ENCODE results near the gene ZNF41.
A peak's percentile ranks its signal among the peaks of the same experiment; 100 is the strongest.

The ZNF41 gene

GRCh38 chrX:47489507-47490275 lies 6.7 kb upstream of the ZNF41 start:
- TF ChIP-seq CTCF (conservative IDR thresholded peaks at IDR 0.05; ENCODE audit: low read depth) = no peak
- ChIA-PET CTCF (no interaction called here), POLR2A (ENCODE audit: low non-redundant PET) (no interaction called here)
- no peak overlapping the region for H3K27ac ChIP-seq
- DNase-seq (ENCODE audit: low spot score) = no peak

GRCh38 chrX:47484885-47485284 lies 1.9 kb upstream of the ZNF41 start:
- CTCF ChIA-PET = no interaction called here
- POLR2A ChIA-PET (ENCODE audit: low non-redundant PET) = interaction anchor here (0.7 kb wide), 1 partner anchor 286 kb away, joined by 5 read pairs; no protein-coding TSS in a partner anchor
- no peak for DNase-seq (ENCODE audit: low spot score)
- no peak for TF ChIP-seq CTCF (conservative IDR thresholded peaks at IDR 0.05; ENCODE audit: low read depth)
- peak overlapping the region; percentile 56 for H3K27ac ChIP-seq

GRCh38 chrX:47483306-47484268 lies 565 bp upstream of the ZNF41 start:
- peak; percentile 18 for DNase-seq (ENCODE audit: low spot score)
- H3K27ac ChIP-seq = peak overlapping the region; percentile 94
- TF ChIP-seq CTCF (conservative IDR thresholded peaks at IDR 0.05; ENCODE audit: low read depth) = no peak
- CTCF ChIA-PET = interaction anchor here (0.7 to 0.8 kb wide), 2 partner anchors 14 to 39 kb away, joined by 3 to 6 read pairs; no protein-coding TSS in a partner anchor
- POLR2A ChIA-PET (ENCODE audit: low non-redundant PET) = no interaction called here

- CTCF ChIA-PET = no interaction called here
- no peak for TF ChIP-seq CTCF (conservative IDR thresholded peaks at IDR 0.05; ENCODE audit: low read depth)
- H3K27ac ChIP-seq = peak overlapping the region; percentile 94
- no peak for DNase-seq (ENCODE audit: low spot score)
- POLR2A ChIA-PET (ENCODE audit: low non-redundant PET) = interaction anchor here (0.6 kb wide), 1 partner anchor 652 kb away, joined by 3 read pairs; no protein-coding TSS in a partner anchor
These were observed 934 bp downstream of the ZNF41 start for GRCh38 chrX:47482065-47482511.

GRCh38 chrX:47481160-47481559 lies 1.9 kb downstream of the ZNF41 start:
- TF ChIP-seq CTCF (conservative IDR thresholded peaks at IDR 0.05; ENCODE audit: low read depth) = no peak
- ChIA-PET CTCF (no interaction called here), POLR2A (ENCODE audit: low non-redundant PET) (no interaction called here)
- no peak for DNase-seq (ENCODE audit: low spot score)
- H3K27ac ChIP-seq = no peak overlapping the region

GRCh38 chrX:47480576-47480975 lies 2.4 kb downstream of the ZNF41 start:
- ChIA-PET POLR2A (ENCODE audit: low non-redundant PET) (no interaction called here), CTCF (no interaction called here)

More at GRCh38 chrX:47480576-47480975, 2.4 kb downstream of the ZNF41 start:
- H3K27ac ChIP-seq = no peak overlapping the region
- no peak for DNase-seq (ENCODE audit: low spot score)
- no peak for TF ChIP-seq CTCF (conservative IDR thresholded peaks at IDR 0.05; ENCODE audit: low read depth)
